GM12864 (cell line): ENCODE data around the gene TMEM39B.

Experiments used
- DNase-seq: peaks from one replicate; pipeline ENCODE4 v3.0.0-alpha.2; 2011; ENCODE audit warnings: low read depth
- H3K4me3 ChIP-seq: 2 replicates; pipeline ENCODE4 v1.5.1; 2011; ENCODE audit warnings: mild to moderate bottlenecking, low read depth, low read length, control low read depth
- CTCF ChIP-seq: IDR thresholded peaks from 2 replicates; pipeline ENCODE4 v1.5.1; 2011; ENCODE audit warnings: low read depth, mild to moderate bottlenecking, moderate library complexity, low read length, control low read depth, inconsistent platforms; ENCODE audit errors: missing control alignments

Gene TMEM39B

GRCh38 chr1:32066489-32066873 is 6.3 kb upstream of the TMEM39B start:
- no peak for DNase-seq
- H3K4me3 ChIP-seq, result no peak overlapping the region
- no peak for TF ChIP-seq CTCF

GRCh38 chr1:32068957-32069588 is 3.7 kb upstream of the TMEM39B start:
- H3K4me3 ChIP-seq, result no peak overlapping the region
- DNase-seq, result no peak
- TF ChIP-seq CTCF, result no peak

GRCh38 chr1:32071758-32072621 is 749 bp upstream of the TMEM39B start:
- DNase-seq, result no peak
- no peak for TF ChIP-seq CTCF
- peak overlapping the region; percentile 75 for H3K4me3 ChIP-seq

DNA sequence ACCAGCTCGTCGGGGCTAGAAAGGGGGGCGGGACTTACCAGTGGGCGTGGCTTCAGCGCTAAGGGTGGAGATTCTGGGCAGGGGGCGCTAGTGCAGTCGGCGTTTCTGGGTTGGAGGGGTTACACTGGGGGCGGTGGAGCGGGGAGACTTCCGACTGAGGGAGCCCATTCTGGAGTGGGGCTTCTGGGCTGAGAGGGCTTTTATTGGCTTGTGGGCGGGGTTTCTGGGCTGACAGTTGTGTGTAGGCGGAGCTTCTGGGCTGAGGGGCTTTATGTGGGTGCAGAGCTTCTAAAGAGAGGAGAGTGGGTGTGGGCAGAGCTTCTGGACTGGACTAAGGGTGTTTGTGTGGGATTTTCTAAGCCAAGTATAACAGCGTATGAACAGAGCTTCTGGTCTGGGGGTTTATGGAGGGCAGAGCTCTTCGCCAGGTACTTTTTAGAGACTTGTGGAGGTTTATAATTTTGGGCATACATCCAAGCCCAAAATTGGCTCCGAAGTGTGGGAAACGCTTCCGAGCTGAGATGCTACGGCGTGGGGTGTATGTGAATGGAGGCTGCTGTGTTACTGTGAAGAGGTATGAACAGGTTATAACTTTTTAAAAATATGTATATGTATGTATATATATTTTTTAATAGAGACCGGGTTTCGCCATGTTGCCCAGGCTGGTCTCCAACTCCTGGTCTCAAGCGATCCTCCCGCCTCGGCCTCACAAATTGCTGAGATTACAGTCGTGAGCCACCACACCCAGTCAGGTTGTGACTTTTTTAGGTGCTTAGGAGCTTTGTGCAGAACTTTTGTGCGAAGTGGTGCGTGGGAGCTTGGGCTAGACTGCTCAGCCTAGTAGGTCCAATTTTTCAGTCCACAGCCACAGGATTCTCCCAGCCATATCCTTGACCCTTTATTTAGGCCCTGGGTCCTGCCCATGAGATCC is 825 bp downstream of the TMEM39B start:
- TF ChIP-seq CTCF, result peak; percentile 9
- DNase-seq, result no peak
- peak overlapping the region; percentile 75 for H3K4me3 ChIP-seq

- no peak for TF ChIP-seq CTCF
- DNase-seq, result no peak
- H3K4me3 ChIP-seq, result no peak overlapping the region
Measured at GRCh38 chr1:32074841-32075240, 2.1 kb downstream of the TMEM39B start.

DNA sequence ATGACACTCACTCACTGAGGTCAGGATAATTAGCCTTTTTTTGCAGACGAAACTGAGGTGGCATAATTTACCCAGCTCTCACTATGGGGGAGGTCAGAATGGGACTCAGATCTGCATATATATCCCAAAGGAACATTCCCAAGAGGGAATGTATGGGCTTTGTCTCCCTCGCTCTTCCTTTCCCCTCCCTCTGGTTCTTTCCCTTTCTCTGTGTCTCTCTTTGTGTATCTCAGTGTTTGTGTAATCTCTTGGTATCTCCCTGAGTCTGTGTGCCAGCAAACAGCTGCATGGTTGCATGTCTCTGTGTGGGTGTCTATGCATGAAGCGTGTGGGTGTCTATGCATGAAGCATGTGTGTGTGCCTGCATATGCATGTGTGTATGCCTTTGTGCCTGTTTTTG is 4.7 kb downstream of the TMEM39B start:
- no peak for TF ChIP-seq CTCF
- no peak for DNase-seq
- no peak overlapping the region for H3K4me3 ChIP-seq
